ENCODE results near the gene PCCA. TPM values are rescaled to one million over a fixed set of nuclear protein-coding genes. Genes with fewer than 3 reads are reported as not detected.
A peak's percentile ranks its signal among the peaks of the same experiment; 100 is the strongest.
"Not testable (repeated sequence)": the region's sequence is repeated elsewhere in the genome, so short reads cannot be mapped to it uniquely, and the experiment has no call there.

Gene PCCA
- total and polyA plus RNA-seq, 8 donors = 26.8 to 48.9 (median 37.6) TPM

DNA sequence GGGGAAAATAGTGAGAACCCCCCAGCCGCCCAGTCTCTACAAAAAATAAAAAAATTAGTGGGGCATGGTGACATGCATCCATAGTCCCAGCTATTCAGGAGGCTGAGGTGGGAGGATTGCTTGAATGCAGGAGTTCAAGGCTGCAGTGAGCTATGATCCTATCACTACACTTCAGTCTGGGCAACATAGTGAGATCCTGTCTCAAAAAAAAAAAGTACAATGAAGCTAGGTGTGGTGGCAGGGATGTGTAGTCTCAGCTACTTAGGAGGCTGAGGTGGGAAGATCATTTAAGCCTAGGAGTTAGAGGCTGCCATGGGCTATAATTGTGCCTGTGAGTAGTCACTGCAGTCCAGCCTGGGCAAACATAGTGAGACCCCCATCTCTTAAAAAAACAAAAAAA lies 8.9 kb downstream of the PCCA start:
- H3K9me3 ChIP-seq = no peaks in the 10 kb centered on the region
- TF ChIP-seq, protein P1, sequence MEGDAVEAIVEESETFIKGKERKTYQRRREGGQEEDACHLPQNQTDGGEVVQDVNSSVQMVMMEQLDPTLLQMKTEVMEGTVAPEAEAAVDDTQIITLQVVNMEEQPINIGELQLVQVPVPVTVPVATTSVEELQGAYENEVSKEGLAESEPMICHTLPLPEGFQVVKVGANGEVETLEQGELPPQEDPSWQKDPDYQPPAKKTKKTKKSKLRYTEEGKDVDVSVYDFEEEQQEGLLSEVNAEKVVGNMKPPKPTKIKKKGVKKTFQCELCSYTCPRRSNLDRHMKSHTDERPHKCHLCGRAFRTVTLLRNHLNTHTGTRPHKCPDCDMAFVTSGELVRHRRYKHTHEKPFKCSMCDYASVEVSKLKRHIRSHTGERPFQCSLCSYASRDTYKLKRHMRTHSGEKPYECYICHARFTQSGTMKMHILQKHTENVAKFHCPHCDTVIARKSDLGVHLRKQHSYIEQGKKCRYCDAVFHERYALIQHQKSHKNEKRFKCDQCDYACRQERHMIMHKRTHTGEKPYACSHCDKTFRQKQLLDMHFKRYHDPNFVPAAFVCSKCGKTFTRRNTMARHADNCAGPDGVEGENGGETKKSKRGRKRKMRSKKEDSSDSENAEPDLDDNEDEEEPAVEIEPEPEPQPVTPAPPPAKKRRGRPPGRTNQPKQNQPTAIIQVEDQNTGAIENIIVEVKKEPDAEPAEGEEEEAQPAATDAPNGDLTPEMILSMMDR (IDR thresholded peaks at IDR 0.05) = no peak
- H3K36me3 ChIP-seq = no peaks in the 10 kb centered on the region
- DNase-seq (no peak), ATAC-seq (no peak)
- H3K27me3 ChIP-seq = no peaks in the 10 kb centered on the region
- intact Hi-C loops (cut with DNase I) = no loop called here
- peaks cover 0 to 9% of the 10 kb centered on the region in 2 donors for H3K4me1 ChIP-seq
- H3K4me3 ChIP-seq = no peak overlapping the region
- no peak overlapping the region for H3K27ac ChIP-seq

DNA sequence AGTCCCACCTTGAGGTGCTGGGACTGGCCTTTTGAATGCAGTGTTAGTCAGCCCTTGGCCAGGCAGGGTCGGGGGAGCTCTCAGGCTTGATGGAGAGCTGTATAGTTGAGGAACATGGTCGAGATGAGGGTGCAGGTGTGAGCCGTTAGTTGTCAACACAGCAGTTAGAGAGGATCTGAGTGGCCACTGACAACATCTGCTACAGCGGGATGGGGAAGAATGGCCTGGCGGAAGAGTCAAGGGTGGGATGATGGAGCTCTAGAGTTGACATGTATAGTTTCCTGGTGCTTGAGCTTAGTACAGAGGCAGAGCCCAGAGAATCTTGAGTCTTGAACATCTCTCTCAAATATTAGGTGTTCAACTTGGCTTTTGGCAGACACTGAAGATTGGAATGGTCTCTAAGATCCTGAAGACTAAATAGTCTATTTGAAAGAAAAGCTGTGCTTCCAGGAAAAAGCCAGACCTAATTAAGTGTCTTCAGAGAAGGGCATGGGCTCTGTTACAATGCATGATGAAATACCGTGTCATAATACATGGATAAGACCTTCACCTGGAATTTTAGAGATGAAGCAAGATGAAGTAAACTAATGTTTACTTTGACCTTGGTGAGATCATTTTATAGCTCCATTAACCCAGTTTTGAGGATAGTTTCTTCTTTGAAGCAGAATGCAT lies 9.7 kb downstream of the PCCA start:
- ATAC-seq = no peak
- TF ChIP-seq, protein P1 (IDR thresholded peaks at IDR 0.05) = no peak
- H3K4me1 ChIP-seq = peaks cover 0 to 9% of the 10 kb centered on the region in 2 donors
- intact Hi-C loops (cut with DNase I) = no loop called here
- no peaks in the 10 kb centered on the region for H3K36me3 ChIP-seq
- no peak overlapping the region for H3K27ac ChIP-seq
- H3K9me3 ChIP-seq = no peaks in the 10 kb centered on the region
- no peak overlapping the region for H3K4me3 ChIP-seq
- DNase-seq = no peak
- no peaks in the 10 kb centered on the region for H3K27me3 ChIP-seq

DNA sequence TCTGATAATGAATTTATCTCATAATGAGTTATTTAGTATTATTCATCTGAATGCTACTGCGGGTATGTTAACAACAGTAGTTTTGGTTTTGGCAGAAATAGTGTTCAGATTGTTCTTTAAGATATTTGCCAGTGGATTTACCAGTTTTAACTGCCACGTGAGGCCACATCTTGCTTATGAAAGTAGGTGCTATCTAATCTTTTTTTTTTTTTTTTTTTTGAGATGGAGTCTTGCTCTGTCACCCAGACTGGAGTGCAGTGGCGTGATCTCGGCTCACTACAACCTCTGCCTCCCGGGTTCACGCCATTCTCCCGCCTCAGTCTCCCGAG lies 10.2 kb downstream of the PCCA start:
- intact Hi-C loops (cut with DNase I); DNase-seq; H3K4me3 ChIP-seq; H3K36me3 ChIP-seq; H3K4me1 ChIP-seq; H3K27ac ChIP-seq; H3K27me3 ChIP-seq; H3K9me3 ChIP-seq; ATAC-seq: not testable (repeated sequence)

DNA sequence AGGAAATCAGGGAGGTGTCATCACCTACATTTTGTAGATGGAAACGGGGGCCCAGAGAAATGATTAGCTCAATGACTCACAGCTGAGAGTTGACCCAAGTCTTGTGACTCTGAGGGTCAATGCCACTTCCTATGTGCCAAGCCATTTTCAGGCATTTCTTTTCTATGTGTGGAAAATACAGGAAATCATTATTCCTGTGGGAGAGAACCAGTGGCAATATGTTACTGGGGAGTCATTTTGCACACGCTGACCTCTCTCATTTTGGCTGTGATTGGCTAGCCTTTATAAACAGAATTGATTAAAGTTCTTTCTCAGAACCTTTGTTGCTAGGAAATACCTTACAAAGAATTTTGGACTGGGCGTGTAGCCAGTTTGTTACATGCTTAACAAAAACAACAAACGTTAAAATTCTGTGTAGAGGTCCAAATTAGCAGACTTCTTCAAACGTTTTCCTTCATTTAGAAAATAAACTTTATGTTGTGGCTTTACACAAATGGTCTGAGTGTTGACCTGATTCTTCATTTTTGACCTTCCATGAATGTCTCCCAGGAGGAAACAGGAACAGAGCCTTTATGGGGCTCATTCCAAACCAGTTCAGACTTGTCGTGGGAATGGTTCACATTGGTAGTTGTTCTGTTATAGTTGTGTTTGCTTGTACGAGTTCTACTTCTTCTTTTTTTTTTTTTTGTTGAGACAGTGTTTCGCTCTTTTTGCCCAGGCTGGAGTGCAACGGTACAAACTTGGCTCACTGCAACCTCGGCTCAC lies 11.4 kb downstream of the PCCA start:
- Histone ChIP-seq H3K36me3 (no peaks in the 10 kb centered on the region), H3K4me3 (no peak overlapping the region), H3K27ac (peak overlapping the region in 1 of 2 donors; percentile 34), H3K4me1 (peaks cover 0 to 9% of the 10 kb centered on the region in 2 donors), H3K27me3 (no peaks in the 10 kb centered on the region), H3K9me3 (no peaks in the 10 kb centered on the region)
- TF ChIP-seq, protein P1 (IDR thresholded peaks at IDR 0.05) = no peak
- peak; percentile 57 for ATAC-seq
- DNase-seq = peak in 2 of 4 donors; percentile 36 to 46
- intact Hi-C loops (cut with DNase I) = no loop called here

DNA sequence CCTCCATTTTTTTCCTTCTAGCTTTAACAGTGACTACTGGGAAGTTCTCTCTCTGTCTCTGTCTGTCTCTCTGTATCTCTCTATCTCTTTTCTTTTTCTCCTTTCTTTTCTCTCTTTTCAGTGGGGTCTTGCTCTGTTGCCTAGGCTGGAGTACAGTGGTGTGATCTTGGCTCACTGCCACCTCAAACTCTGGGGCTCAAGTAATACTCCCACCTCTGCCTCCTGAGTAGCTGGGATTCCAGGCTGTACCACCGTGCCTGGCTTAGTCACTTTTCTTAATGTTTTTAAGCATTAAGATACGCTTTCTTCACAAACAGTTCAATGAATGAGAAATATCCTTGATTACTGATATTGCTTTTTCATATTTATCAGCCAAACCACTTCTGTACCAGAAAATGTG lies 13.1 kb downstream of the PCCA start:
- ATAC-seq (no peak), DNase-seq (no peak)
- intact Hi-C loops (cut with DNase I) = no loop called here

More for the DNA sequence above, 13.1 kb downstream of the PCCA start:
- Histone ChIP-seq H3K27ac (no peak overlapping the region), H3K36me3 (no peaks in the 10 kb centered on the region), H3K4me1 (peaks cover 0 to 9% of the 10 kb centered on the region in 2 donors), H3K27me3 (no peaks in the 10 kb centered on the region), H3K4me3 (no peak overlapping the region), H3K9me3 (no peaks in the 10 kb centered on the region)
- TF ChIP-seq, protein P1 (IDR thresholded peaks at IDR 0.05) = no peak
